Pancreas (tissue), 10 donors: ENCODE results near the gene PIM3. TPM values are rescaled to one million over a fixed set of nuclear protein-coding genes. Genes with fewer than 3 reads are reported as not detected.

ENCODE experiments used
- ATAC-seq, 4 donors: fragments of 200-7000 bp; cut with Tn5 transposase; one replicate each; pipeline versions ENCODE4 v1.8.0 to v1.9.1; 2020; ENCODE audit warnings: mild to moderate bottlenecking in 4 of 4, moderate library complexity in 4 of 4
- DNase-seq, 6 donors: peaks; one replicate each; pipeline ENCODE4 v3.0.0-alpha.2; 2020
- FAIRE-seq: peaks from 2 replicates; lab custom pipeline; 2012; peaks lifted over from hg19 to GRCh38; lab: Jason Lieb, UNC
- H3K27ac ChIP-seq, 4 donors: fragments of 200-600 bp; sonication (generic); 1 replicate in 3 of 4; 2 replicates in 1 of 4; pipeline versions ENCODE4 v1.5.0 to v1.8.0; 2020
- H3K27me3 ChIP-seq, 4 donors: fragments of 200-600 bp; one replicate each; pipeline ENCODE4 v1.8.0; 2021
- H3K36me3 ChIP-seq, 3 donors: fragments of 200-600 bp; sonication (generic) in 1 of 3; one replicate each; pipeline versions ENCODE4 v1.5.0 to v1.8.0; 2020 to 2021
- H3K4me1 ChIP-seq, 3 donors: fragments of 200-600 bp; one replicate each; pipeline ENCODE4 v1.8.0; 2021
- H3K4me3 ChIP-seq, 4 donors: fragments of 200-600 bp; sonication (generic) in 2 of 4; one replicate each; pipeline versions ENCODE4 v1.5.0 to v1.8.0; 2020 to 2021
- H3K9me3 ChIP-seq, 4 donors: fragments of 200-600 bp; one replicate each; pipeline ENCODE4 v1.8.0; 2021
- WGBS, 2 donors: extraction: QIAGEN DNeasy Blood & Tissue Kit; methylation state at CpG; one replicate each; pipeline ENCODE4 v1.1.7; 2013; 5-methylcytosine and 5-hydroxymethylcytosine counted together
- intact Hi-C, 3 donors: fragments of 100-400 bp; cut with DNase I; formaldehyde crosslinking; loops; one replicate each; pipeline versions ENCODE4 v1.11.1 to v1.14.2; 2022
- polyA plus RNA-seq, 2 donors: library from polyadenylated mRNA; stranded (reverse); fragments of 200-250 nt; gene quantifications; one replicate each; pipeline ENCODE4 v1.2.3, GENCODE V29; 2013
- total RNA-seq, 6 donors: library from RNA; stranded (reverse); fragmentation: NEBNext Ultra II Directional in 4 of 6; extraction: Animal tissue kit (Norgen Biotek cat#: 25700) in 4 of 6; gene quantifications; one replicate each; pipeline versions ENCODE4 v1.2.1 to v1.2.4, GENCODE V29; 2021 to 2023
- TF ChIP-seq, protein P1 (sequence below), 4 donors: fragments of 200-600 bp; sonication (generic) in 3 of 4; IDR thresholded peaks; one replicate each; pipeline versions ENCODE4 v1.5.0 to v1.8.0; 2021; ENCODE audit warnings: antibody characterized with exemption in 4 of 4
- donor health status: healthy with polysubstance abuse.
- donor health status: DM: no; HTN: no; CAD: no; lungs with moderate emphysema.
- donor health status: DM: no; HTN: no; CAD: no.
- donor health status: control.
- donor health status: control.
- donor health status: Bipolar disorder and iron deficiency.
- donor health status: DM: yes; HTN: yes; CAD: no.
- donor health status: DM: no; HTN: no; CAD: no.
- donor health status: DM: no; HTN: no; CAD: no.
- donor health status: DM: yes; HTN: yes; CAD: no.

PIM3 gene
- total and polyA plus RNA-seq, 8 donors, result 25.8 to 90.1 (median 39.9) TPM

- FAIRE-seq (no peak), DNase-seq (peak in 1 of 6 donors; percentile 67), ATAC-seq (no peak)
- H3K9me3 ChIP-seq, result no peaks in the 10 kb centered on the region
- H3K4me1 ChIP-seq, result peaks cover 65 to 69% (median 66%) of the 10 kb centered on the region in 3 donors
- no peaks in the 10 kb centered on the region for H3K36me3 ChIP-seq
- H3K27ac ChIP-seq, result peak overlapping the region; percentile 86 to 99 (median 98)
- H3K4me3 ChIP-seq, result no peak overlapping the region
- TF ChIP-seq, protein P1, sequence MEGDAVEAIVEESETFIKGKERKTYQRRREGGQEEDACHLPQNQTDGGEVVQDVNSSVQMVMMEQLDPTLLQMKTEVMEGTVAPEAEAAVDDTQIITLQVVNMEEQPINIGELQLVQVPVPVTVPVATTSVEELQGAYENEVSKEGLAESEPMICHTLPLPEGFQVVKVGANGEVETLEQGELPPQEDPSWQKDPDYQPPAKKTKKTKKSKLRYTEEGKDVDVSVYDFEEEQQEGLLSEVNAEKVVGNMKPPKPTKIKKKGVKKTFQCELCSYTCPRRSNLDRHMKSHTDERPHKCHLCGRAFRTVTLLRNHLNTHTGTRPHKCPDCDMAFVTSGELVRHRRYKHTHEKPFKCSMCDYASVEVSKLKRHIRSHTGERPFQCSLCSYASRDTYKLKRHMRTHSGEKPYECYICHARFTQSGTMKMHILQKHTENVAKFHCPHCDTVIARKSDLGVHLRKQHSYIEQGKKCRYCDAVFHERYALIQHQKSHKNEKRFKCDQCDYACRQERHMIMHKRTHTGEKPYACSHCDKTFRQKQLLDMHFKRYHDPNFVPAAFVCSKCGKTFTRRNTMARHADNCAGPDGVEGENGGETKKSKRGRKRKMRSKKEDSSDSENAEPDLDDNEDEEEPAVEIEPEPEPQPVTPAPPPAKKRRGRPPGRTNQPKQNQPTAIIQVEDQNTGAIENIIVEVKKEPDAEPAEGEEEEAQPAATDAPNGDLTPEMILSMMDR (IDR thresholded peaks at IDR 0.05), result no peak
- 55% methylated on average over 24 of the region's 24 CpGs for WGBS, 2 donors
- no peaks in the 10 kb centered on the region for H3K27me3 ChIP-seq
- intact Hi-C loops, result no loop called here
Measured at GRCh38 chr22:49951986-49952896, 8.3 kb upstream of the PIM3 start.

GRCh38 chr22:49953027-49953679 is 7.4 kb upstream of the PIM3 start:
- TF ChIP-seq, protein P1 (IDR thresholded peaks at IDR 0.05), result no peak
- Histone ChIP-seq H3K4me1 (peaks cover 58 to 61% (median 58%) of the 10 kb centered on the region in 3 donors), H3K36me3 (no peaks in the 10 kb centered on the region), H3K27ac (peak overlapping the region; percentile 86 to 99 (median 98)), H3K9me3 (no peaks in the 10 kb centered on the region), H3K27me3 (no peaks in the 10 kb centered on the region), H3K4me3 (no peak overlapping the region)
- DNase-seq (peak in 5 of 6 donors; percentile 90 to 96 (median 93)), ATAC-seq (peak; percentile 18 to 44 (median 34)), FAIRE-seq (no peak)
- intact Hi-C loops, result no loop called here
- WGBS, 2 donors, result 26 to 34% methylated on average over 17 to 20 of the region's 20 CpGs

- H3K4me1 ChIP-seq, result peaks cover 58 to 62% (median 58%) of the 10 kb centered on the region in 3 donors
- H3K4me3 ChIP-seq, result no peak overlapping the region
- H3K36me3 ChIP-seq, result no peaks in the 10 kb centered on the region
- H3K9me3 ChIP-seq, result no peaks in the 10 kb centered on the region
- WGBS, 2 donors, result 59 to 65% methylated on average over 17 to 18 of the region's 18 CpGs
- intact Hi-C loops, result no loop called here
- H3K27me3 ChIP-seq, result no peaks in the 10 kb centered on the region
- TF ChIP-seq, protein P1 (IDR thresholded peaks at IDR 0.05), result no peak
- peak overlapping the region; percentile 86 to 99 (median 98) for H3K27ac ChIP-seq
- no peak for FAIRE-seq
- peak; percentile 43 to 84 (median 60) for DNase-seq
- no peak for ATAC-seq
Measured at GRCh38 chr22:49953680-49954344, 6.8 kb upstream of the PIM3 start.

DNA sequence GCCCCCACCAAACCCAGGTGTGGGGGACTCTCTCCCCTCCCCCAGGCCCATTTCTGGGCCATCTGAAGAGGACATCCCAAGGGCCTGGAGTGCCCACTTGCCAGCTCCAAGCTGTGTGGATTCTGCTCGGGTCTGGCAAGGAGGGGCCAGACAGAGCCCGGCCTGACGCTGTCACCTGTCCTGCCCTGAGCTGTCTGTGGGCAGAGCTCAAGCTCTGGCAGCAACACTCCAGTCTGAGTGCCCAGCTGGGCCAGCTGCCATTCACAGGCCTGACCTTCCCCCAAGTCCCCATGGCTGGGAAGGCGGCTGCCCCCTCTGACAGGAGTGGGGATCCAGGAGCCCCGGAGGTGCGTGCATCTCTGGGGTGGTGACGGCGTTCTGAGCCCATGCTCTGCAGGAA is 6.2 kb upstream of the PIM3 start:
- no peak for FAIRE-seq
- H3K4me1 ChIP-seq, result peaks cover 58 to 65% (median 59%) of the 10 kb centered on the region in 3 donors
- H3K4me3 ChIP-seq, result no peak overlapping the region
- ATAC-seq, result peak; percentile 31 to 44 (median 38)
- TF ChIP-seq, protein P1 (IDR thresholded peaks at IDR 0.05), result no peak
- WGBS, 2 donors, result 32 to 37% methylated on average over 7 to 8 of the region's 8 CpGs
- no peaks in the 10 kb centered on the region for H3K9me3 ChIP-seq
- no peaks in the 10 kb centered on the region for H3K36me3 ChIP-seq
- intact Hi-C loops, result no loop called here
- H3K27me3 ChIP-seq, result no peaks in the 10 kb centered on the region
- DNase-seq, result peak; percentile 76 to 94 (median 81)
- peak overlapping the region; percentile 86 to 99 (median 98) for H3K27ac ChIP-seq
